ENCODE results near the gene HYKK. TPM values are rescaled to one million over a fixed set of nuclear protein-coding genes. Genes with fewer than 3 reads are reported as not detected.

HYKK gene
- total RNA-seq, 1 donor from 2014 or later: 1.3 TPM

- no peak overlapping the region for H3K27ac Mint-ChIP-seq (ENCODE audit: unreplicated experiment)
- H3K9me3 Mint-ChIP-seq (ENCODE audit: unreplicated experiment): no peaks in the 10 kb centered on the region
Observed at GRCh38 chr15:78524230-78524629, 16.9 kb downstream of the HYKK start.

DNA sequence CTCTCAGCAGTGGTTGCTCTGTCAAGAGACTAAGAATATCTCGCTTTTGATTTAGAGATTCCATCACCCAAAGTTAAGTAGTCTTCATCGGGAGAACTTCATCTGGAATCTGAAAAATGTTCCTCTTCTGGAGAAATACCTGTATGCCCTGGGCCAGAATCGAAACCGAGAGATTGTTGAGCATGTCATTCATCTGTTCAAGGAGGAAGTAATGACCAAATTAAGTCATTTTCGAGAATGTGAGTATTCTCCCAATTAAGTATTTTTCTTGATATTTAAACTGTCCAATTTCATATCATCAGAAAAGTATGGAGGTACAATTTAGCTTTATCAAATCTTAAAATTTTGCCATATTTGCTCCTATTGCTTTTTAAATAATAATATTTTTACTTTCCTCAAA is 19.9 kb downstream of the HYKK start:
- no peak overlapping the region for H3K4me3 Mint-ChIP-seq (ENCODE audit: unreplicated experiment)
- no peak overlapping the region for H3K27ac Mint-ChIP-seq (ENCODE audit: unreplicated experiment)
- H3K36me3 Mint-ChIP-seq (ENCODE audit: low read depth, unreplicated experiment): no peaks in the 10 kb centered on the region
- TF ChIP-seq, protein P1, sequence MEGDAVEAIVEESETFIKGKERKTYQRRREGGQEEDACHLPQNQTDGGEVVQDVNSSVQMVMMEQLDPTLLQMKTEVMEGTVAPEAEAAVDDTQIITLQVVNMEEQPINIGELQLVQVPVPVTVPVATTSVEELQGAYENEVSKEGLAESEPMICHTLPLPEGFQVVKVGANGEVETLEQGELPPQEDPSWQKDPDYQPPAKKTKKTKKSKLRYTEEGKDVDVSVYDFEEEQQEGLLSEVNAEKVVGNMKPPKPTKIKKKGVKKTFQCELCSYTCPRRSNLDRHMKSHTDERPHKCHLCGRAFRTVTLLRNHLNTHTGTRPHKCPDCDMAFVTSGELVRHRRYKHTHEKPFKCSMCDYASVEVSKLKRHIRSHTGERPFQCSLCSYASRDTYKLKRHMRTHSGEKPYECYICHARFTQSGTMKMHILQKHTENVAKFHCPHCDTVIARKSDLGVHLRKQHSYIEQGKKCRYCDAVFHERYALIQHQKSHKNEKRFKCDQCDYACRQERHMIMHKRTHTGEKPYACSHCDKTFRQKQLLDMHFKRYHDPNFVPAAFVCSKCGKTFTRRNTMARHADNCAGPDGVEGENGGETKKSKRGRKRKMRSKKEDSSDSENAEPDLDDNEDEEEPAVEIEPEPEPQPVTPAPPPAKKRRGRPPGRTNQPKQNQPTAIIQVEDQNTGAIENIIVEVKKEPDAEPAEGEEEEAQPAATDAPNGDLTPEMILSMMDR (IDR thresholded peaks at IDR 0.05; ENCODE audit: unreplicated experiment): no peak
- H3K27me3 Mint-ChIP-seq (ENCODE audit: unreplicated experiment): peaks cover 2% of the 10 kb centered on the region
- no peaks in the 10 kb centered on the region for H3K9me3 Mint-ChIP-seq (ENCODE audit: unreplicated experiment)
- no peak for DNase-seq (ENCODE audit: low spot score)
- H3K4me1 Mint-ChIP-seq (ENCODE audit: unreplicated experiment): no peaks in the 10 kb centered on the region

More at GRCh38 chr15:78524230-78524629, 16.9 kb downstream of the HYKK start:
- no peaks in the 10 kb centered on the region for H3K4me1 Mint-ChIP-seq (ENCODE audit: unreplicated experiment)
- TF ChIP-seq, protein P1 (IDR thresholded peaks at IDR 0.05; ENCODE audit: unreplicated experiment): no peak
- no peak for DNase-seq (ENCODE audit: low spot score)
- H3K27me3 Mint-ChIP-seq (ENCODE audit: unreplicated experiment): peaks cover 2% of the 10 kb centered on the region
- no peak overlapping the region for H3K4me3 Mint-ChIP-seq (ENCODE audit: unreplicated experiment)
- no peaks in the 10 kb centered on the region for H3K36me3 Mint-ChIP-seq (ENCODE audit: low read depth, unreplicated experiment)

DNA sequence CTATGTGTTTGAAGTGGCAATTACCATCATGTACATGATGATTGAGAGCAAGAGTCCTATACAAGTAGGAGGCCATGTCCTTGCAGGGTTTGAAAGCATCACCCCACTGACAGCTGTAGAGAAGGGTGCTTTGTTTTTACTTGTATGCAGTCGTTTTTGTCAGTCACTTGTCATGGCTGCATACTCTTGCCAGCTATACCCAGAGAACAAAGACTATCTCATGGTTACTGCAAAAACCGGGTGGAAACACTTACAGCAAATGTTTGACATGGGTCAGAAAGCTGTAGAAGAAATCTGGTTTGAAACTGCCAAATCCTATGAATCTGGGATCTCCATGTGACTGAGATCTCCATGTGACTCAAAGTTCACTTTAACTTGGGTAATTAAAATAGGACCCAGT is 26.0 kb downstream of the HYKK start:
- no peaks in the 10 kb centered on the region for H3K9me3 Mint-ChIP-seq (ENCODE audit: unreplicated experiment)
- no peaks in the 10 kb centered on the region for H3K27me3 Mint-ChIP-seq (ENCODE audit: unreplicated experiment)
- no peak for DNase-seq (ENCODE audit: low spot score)
- TF ChIP-seq, protein P1 (IDR thresholded peaks at IDR 0.05; ENCODE audit: unreplicated experiment): no peak
- no peaks in the 10 kb centered on the region for H3K4me1 Mint-ChIP-seq (ENCODE audit: unreplicated experiment)
- H3K27ac Mint-ChIP-seq (ENCODE audit: unreplicated experiment): no peak overlapping the region
- no peak overlapping the region for H3K4me3 Mint-ChIP-seq (ENCODE audit: unreplicated experiment)
- no peaks in the 10 kb centered on the region for H3K36me3 Mint-ChIP-seq (ENCODE audit: low read depth, unreplicated experiment)

- TF ChIP-seq, protein P1 (IDR thresholded peaks at IDR 0.05; ENCODE audit: unreplicated experiment): no peak
- H3K4me3 Mint-ChIP-seq (ENCODE audit: unreplicated experiment): no peak overlapping the region
- peaks cover 8% of the 10 kb centered on the region for H3K4me1 Mint-ChIP-seq (ENCODE audit: unreplicated experiment)
- no peak overlapping the region for H3K27ac Mint-ChIP-seq (ENCODE audit: unreplicated experiment)
- no peaks in the 10 kb centered on the region for H3K27me3 Mint-ChIP-seq (ENCODE audit: unreplicated experiment)
- H3K36me3 Mint-ChIP-seq (ENCODE audit: low read depth, unreplicated experiment): no peaks in the 10 kb centered on the region
- no peaks in the 10 kb centered on the region for H3K9me3 Mint-ChIP-seq (ENCODE audit: unreplicated experiment)
- no peak for DNase-seq (ENCODE audit: low spot score)
Observed at GRCh38 chr15:78536134-78536533, 28.8 kb downstream of the HYKK start.

DNA sequence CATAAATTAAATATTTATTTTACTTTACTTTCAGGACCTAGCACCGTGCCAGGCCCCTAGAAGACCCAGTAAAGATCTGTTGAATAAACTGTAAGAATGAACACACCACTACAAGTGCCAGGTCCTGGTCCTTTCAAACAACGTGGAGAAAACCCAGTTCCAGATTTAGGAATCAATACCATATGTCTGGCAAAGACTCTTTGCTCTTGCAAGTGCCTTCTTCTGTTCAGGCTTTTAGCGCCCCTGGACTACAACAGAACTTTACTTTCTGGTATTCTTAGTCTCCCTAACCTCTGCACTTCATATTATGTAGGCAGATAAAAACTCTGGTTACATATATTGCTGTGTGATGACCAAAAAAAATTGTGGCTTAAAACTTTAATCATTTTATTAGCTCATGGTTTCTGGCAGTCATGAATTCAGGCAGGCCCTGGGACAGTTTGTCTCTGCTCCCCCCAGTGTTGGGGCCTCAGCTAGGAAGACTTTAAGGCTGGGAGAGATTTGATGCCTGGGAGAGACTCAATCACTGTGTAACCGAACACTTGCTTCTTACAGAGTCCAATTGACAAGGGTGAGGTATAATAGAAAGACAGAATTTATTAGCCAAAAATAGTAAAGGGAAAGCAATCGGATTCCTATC is 30.0 kb downstream of the HYKK start:
- no peak overlapping the region for H3K4me3 Mint-ChIP-seq (ENCODE audit: unreplicated experiment)
- no peak for DNase-seq (ENCODE audit: low spot score)
- no peaks in the 10 kb centered on the region for H3K9me3 Mint-ChIP-seq (ENCODE audit: unreplicated experiment)
- H3K36me3 Mint-ChIP-seq (ENCODE audit: low read depth, unreplicated experiment): no peaks in the 10 kb centered on the region
- no peak overlapping the region for H3K27ac Mint-ChIP-seq (ENCODE audit: unreplicated experiment)
- no peaks in the 10 kb centered on the region for H3K27me3 Mint-ChIP-seq (ENCODE audit: unreplicated experiment)
- H3K4me1 Mint-ChIP-seq (ENCODE audit: unreplicated experiment): peaks cover 15% of the 10 kb centered on the region
- TF ChIP-seq, protein P1 (IDR thresholded peaks at IDR 0.05; ENCODE audit: unreplicated experiment): no peak

Data from endothelial cell (in vitro differentiated cells).